Activated CD8-positive, alpha-beta T cell treated with anti-CD3 and anti-CD28 coated beads for 36 hours (primary cell): ENCODE measurements around the gene MMP24. TPM values are rescaled to one million over a fixed set of nuclear protein-coding genes. Genes with fewer than 3 reads are reported as not detected.
"Not testable (repeated sequence)": the region's sequence is repeated elsewhere in the genome, so short reads cannot be mapped to it uniquely, and the experiment has no call there.

Experiments
- ATAC-seq: fragments of 200-7000 bp; cut with Tn5 transposase; one replicate; pipeline ENCODE4 v1.10.0; 2021; ENCODE audit warnings: mild to moderate bottlenecking, moderate library complexity
- CTCF ChIA-PET: fragments of 350-600 bp; sonication (Branson Sonifier 250); formaldehyde crosslinking; loops from one replicate; lab custom pipeline; 2021; ENCODE audit warnings: antibody characterized with exemption; lab: Charles Lee
- POLR2A ChIA-PET: fragments of 350-600 bp; sonication (Branson Sonifier 250); formaldehyde crosslinking; loops from one replicate; lab custom pipeline; 2021; ENCODE audit warnings: antibody characterized with exemption; lab: Charles Lee
- DNase-seq: peaks from one replicate; pipeline ENCODE4 v3.0.0-alpha.2; 2020
- H3K27ac Mint-ChIP-seq: one replicate; pipeline ENCODE4 v1.8.0; 2021; ENCODE audit warnings: mild to moderate bottlenecking, mixed read lengths
- H3K27me3 Mint-ChIP-seq: one replicate; pipeline ENCODE4 v1.8.0; 2021; ENCODE audit warnings: mixed read lengths
- H3K36me3 Mint-ChIP-seq: one replicate; pipeline ENCODE4 v1.8.0; 2021; ENCODE audit warnings: low read depth, mixed read lengths
- H3K4me1 Mint-ChIP-seq: one replicate; pipeline ENCODE4 v1.8.0; 2021; ENCODE audit warnings: low read depth, mixed read lengths
- H3K4me3 Mint-ChIP-seq: one replicate; pipeline ENCODE4 v1.8.0; 2021; ENCODE audit warnings: mild to moderate bottlenecking, moderate library complexity, mixed read lengths
- H3K9me3 Mint-ChIP-seq: one replicate; pipeline ENCODE4 v1.8.0; 2021; ENCODE audit warnings: mixed read lengths
- intact Hi-C: fragments of 100-400 bp; cut with micrococcal nuclease; formaldehyde crosslinking; loops from one replicate; pipeline ENCODE4 v1.10.0; 2022
- total RNA-seq, 2 experiments: library from RNA; stranded (reverse); gene quantifications; one replicate each; pipeline ENCODE4 v1.2.3, GENCODE V29; 2021
- TF ChIP-seq, protein P1 (sequence below): fragments of 200-600 bp; IDR thresholded peaks from one replicate; pipeline ENCODE4 v1.8.0; 2022; ENCODE audit warnings: antibody characterized with exemption, mild to moderate bottlenecking

Gene MMP24
- total RNA-seq, 2 experiments from 2014 or later: not detected

DNA sequence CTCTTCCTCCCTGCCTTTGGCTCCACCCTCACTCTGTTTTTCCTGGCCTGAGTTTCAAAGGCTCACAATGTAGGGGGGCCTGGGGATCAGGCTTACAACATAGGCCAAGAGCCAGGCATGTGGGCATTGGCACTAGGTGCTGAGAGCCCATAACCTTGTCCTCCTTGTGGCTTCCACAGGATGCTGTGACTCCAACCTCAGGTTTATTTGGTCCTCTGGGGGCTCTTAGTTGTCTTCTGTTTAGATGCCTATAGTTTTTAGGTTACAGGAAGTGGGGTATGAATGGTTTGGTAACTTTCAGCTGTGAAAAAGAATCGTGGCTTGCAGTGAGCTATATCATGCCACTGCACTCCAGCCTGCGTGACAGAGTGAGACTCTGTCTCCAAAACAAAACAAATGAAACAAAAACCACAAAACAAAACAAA, 25.6 kb downstream of the MMP24 start:
- TF ChIP-seq, protein P1, sequence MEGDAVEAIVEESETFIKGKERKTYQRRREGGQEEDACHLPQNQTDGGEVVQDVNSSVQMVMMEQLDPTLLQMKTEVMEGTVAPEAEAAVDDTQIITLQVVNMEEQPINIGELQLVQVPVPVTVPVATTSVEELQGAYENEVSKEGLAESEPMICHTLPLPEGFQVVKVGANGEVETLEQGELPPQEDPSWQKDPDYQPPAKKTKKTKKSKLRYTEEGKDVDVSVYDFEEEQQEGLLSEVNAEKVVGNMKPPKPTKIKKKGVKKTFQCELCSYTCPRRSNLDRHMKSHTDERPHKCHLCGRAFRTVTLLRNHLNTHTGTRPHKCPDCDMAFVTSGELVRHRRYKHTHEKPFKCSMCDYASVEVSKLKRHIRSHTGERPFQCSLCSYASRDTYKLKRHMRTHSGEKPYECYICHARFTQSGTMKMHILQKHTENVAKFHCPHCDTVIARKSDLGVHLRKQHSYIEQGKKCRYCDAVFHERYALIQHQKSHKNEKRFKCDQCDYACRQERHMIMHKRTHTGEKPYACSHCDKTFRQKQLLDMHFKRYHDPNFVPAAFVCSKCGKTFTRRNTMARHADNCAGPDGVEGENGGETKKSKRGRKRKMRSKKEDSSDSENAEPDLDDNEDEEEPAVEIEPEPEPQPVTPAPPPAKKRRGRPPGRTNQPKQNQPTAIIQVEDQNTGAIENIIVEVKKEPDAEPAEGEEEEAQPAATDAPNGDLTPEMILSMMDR: no peak
- Mint-ChIP-seq H3K4me1 (peaks cover 24% of the 10 kb centered on the region), H3K4me3 (no peak overlapping the region), H3K36me3 (no peaks in the 10 kb centered on the region), H3K27me3 (no peaks in the 10 kb centered on the region), H3K9me3 (no peaks in the 10 kb centered on the region), H3K27ac (peak overlapping the region; percentile 90)
- ATAC-seq: peak; percentile 91
- ChIA-PET POLR2A (no interaction called here), CTCF (interaction anchor here (1.4 to 1.9 kb wide), 2 partner anchors 14 to 107 kb away, joined by 4 to 6 read pairs; no protein-coding TSS in a partner anchor)
- peak; percentile 47 for DNase-seq
- intact Hi-C loops: no loop called here

DNA sequence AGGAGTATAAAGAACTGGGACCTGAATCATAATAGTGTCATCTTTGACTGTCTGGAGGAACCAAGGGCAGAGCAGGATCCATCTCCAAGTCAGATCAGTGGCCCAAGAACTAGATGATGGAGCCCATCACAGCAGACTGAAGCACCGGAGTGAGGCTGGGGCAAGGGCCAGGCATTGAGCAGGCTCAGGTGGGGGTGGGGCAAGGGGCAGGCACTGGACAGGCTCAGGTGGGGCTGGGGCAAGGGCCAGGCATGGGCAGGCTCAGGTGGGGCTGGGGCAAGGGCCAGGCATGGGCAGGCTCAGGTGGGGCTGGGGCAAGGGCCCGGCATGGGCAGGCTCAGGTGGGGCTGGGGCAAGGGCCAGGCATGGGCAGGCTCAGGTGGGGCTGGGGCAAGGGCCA, 26.1 kb downstream of the MMP24 start:
- H3K36me3 Mint-ChIP-seq, H3K9me3 Mint-ChIP-seq, POLR2A ChIA-PET, H3K27me3 Mint-ChIP-seq, intact Hi-C loops, H3K4me3 Mint-ChIP-seq, DNase-seq: not testable (repeated sequence)
- CTCF ChIA-PET: interaction anchor here (1.4 to 1.9 kb wide), 3 partner anchors 15 to 108 kb away, joined by 4 to 6 read pairs (median 5); no protein-coding TSS in a partner anchor
- peak; percentile 11 for ATAC-seq
- H3K27ac Mint-ChIP-seq: peak overlapping the region; percentile 90
- H3K4me1 Mint-ChIP-seq: peaks cover 24% of the 10 kb centered on the region

DNA sequence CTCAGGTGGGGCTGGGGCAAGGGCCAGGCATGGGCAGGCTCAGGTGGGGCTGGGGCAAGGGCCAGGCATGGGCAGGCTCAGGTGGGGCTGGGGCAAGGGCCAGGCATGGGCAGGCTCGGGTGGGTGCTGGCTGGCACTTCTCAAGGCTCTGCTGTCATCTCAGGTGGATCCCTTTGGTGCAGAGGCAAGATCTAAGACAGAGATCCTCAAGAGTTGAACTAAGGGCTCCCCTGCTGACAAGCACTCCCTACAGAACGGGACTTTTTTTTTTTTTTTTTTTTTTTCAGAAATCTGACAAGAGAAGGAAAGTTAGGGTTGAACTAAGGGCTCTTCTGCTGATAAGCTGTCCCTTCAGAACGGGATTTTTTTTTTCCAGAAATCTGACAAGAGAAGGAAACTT, 26.5 kb downstream of the MMP24 start:
- peaks cover 24% of the 10 kb centered on the region for H3K4me1 Mint-ChIP-seq
- ATAC-seq: no peak
- TF ChIP-seq, protein P1: no peak
- intact Hi-C loops: no loop called here
- no peaks in the 10 kb centered on the region for H3K9me3 Mint-ChIP-seq
- no peaks in the 10 kb centered on the region for H3K27me3 Mint-ChIP-seq
- H3K36me3 Mint-ChIP-seq: no peaks in the 10 kb centered on the region
- DNase-seq: no peak
- no peak overlapping the region for H3K4me3 Mint-ChIP-seq
- CTCF ChIA-PET: interaction anchor here (1.2 to 1.7 kb wide), 2 partner anchors 15 to 157 kb away, joined by 3 to 5 read pairs; no protein-coding TSS in a partner anchor
- POLR2A ChIA-PET: no interaction called here
- H3K27ac Mint-ChIP-seq: peak overlapping the region; percentile 55

DNA sequence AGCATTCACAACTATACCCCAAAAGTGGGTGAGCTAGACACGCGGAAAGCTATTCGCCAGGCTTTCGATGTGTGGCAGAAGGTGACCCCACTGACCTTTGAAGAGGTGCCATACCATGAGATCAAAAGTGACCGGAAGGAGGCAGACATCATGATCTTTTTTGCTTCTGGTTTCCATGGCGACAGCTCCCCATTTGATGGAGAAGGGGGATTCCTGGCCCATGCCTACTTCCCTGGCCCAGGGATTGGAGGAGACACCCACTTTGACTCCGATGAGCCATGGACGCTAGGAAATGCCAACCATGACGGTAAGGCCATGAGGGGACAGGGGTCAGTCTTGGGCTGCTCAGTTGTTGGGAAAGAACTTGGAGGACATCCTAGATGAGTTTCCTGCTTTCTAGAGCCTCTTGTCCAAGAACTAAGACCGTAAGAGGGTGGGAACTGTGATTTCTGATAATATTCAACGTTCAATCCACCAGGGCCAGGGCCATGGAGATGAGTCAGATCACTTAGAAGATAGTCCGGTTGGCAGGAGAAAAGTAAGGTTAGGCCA, 28.0 kb downstream of the MMP24 start:
- CTCF ChIA-PET: interaction anchor here (1.7 kb wide), 1 partner anchor 14 kb away, joined by 5 read pairs; no protein-coding TSS in a partner anchor
- Mint-ChIP-seq H3K27me3 (no peaks in the 10 kb centered on the region), H3K9me3 (no peaks in the 10 kb centered on the region), H3K4me3 (no peak overlapping the region), H3K4me1 (peaks cover 24% of the 10 kb centered on the region), H3K27ac (no peak overlapping the region), H3K36me3 (no peaks in the 10 kb centered on the region)
- DNase-seq (no peak), ATAC-seq (no peak)
- TF ChIP-seq, protein P1: no peak
- intact Hi-C loops: no loop called here
- POLR2A ChIA-PET: interaction anchor here (1.5 kb wide), 1 partner anchor 9 kb away, joined by 3 read pairs; no protein-coding TSS in a partner anchor

DNA sequence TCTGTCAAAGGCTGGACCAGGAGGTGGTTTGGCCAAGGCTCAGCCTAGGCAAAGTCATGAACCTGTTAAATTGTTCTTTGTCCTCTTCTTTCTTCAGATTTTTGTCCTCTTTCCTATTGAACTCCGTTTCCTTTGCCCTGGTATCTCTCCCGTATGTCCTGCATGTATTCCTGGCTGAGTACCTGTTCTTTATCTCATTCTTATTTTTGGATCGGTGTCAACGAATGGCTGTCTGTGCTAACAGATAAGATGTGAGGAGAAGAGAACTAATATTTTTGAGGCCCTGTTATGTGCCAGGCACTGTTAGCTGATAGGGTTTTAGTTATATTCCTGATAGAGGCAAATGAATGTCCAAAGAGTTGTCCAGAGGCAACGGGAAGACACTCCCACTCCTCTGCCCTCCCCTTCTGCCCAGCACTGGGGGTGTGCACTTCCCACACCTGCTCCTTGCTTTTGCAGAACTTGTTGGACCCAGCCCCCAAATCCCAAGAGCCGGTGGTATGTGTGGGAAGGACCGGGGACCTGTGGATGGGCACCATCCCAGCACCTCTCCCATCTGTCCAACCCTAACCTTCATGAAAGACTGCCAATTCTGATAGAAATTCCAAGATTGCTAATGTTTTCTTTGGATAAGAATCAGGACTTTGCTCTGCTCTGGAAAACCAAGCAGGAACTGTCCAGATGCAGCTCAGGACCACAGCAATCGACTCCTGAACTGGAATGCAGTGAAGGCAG, 30.9 kb downstream of the MMP24 start:
- CTCF ChIA-PET: interaction anchor here (1.2 kb wide), 1 partner anchor 12 kb away, joined by 3 read pairs; no protein-coding TSS in a partner anchor
- POLR2A ChIA-PET: no interaction called here
- intact Hi-C loops: no loop called here
- Mint-ChIP-seq H3K9me3 (no peaks in the 10 kb centered on the region), H3K36me3 (no peaks in the 10 kb centered on the region), H3K4me1 (peaks cover 5% of the 10 kb centered on the region), H3K4me3 (no peak overlapping the region), H3K27me3 (no peaks in the 10 kb centered on the region), H3K27ac (no peak overlapping the region)
- DNase-seq: no peak
- no peak for ATAC-seq
- TF ChIP-seq, protein P1: no peak
